ENCODE data around the gene ALMS1. TPM values are rescaled to one million over a fixed set of nuclear protein-coding genes. Genes with fewer than 3 reads are reported as not detected.

ALMS1 gene
- total and polyA plus RNA-seq, 2 of the 8 experiments (the other 6 are each of a cell fraction or from before 2014, with no cell fraction given): 21.8 to 45.6 TPM

DNA sequence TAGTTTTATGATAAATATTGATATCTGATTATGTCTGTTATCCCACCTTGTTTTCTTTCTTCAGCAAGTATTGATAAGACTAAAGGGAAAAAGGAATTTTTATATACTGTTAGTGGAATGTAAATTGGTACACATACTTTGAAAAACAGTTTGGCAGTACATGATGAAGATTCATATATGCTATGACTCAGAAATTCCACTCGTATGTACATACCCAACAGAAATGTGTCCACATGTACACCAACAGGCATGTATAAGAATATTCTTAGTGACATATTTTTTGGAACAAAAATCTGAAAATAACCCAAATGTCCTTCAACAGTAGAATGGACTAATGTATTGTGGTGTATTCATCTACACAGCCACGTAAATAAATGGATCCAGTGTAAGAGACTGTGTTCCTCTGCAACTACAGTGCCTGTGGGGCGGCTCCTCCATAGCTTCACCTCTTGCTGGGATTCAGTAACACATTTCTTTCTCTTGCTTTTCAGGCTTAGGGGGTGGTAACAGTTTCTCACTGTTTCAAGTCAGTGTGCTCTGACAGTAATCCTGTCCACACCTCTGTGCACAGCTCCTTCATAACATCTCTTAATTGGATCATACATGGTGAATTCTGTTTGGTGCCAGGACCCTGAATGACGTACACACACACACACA is 35.5 kb upstream of the ALMS1 start:
- POLR2A ChIA-PET (ENCODE audit: partially characterized antibody): no interaction called here
- no peak overlapping the region for H2BK120ac ChIP-seq (replicated peaks; ENCODE audit: low read depth, low read length)
- TF ChIP-seq SIN3A (conservative IDR thresholded peaks at IDR 0.05 in 1 of 2, IDR thresholded peaks at IDR 0.05 in 1 of 2; ENCODE audit: low read depth in 1 of 2, low read length in 2 of 2): no peak
- no peak for TF ChIP-seq POLR2AphosphoS5 (IDR thresholded peaks at IDR 0.05; ENCODE audit: low read depth, low read length)
- TF ChIP-seq, protein P1, sequence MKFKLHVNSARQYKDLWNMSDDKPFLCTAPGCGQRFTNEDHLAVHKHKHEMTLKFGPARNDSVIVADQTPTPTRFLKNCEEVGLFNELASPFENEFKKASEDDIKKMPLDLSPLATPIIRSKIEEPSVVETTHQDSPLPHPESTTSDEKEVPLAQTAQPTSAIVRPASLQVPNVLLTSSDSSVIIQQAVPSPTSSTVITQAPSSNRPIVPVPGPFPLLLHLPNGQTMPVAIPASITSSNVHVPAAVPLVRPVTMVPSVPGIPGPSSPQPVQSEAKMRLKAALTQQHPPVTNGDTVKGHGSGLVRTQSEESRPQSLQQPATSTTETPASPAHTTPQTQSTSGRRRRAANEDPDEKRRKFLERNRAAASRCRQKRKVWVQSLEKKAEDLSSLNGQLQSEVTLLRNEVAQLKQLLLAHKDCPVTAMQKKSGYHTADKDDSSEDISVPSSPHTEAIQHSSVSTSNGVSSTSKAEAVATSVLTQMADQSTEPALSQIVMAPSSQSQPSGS (IDR thresholded peaks at IDR 0.05; ENCODE audit: low read length): no peak
- no peak for TF ChIP-seq SUZ12 (IDR thresholded peaks at IDR 0.05; ENCODE audit: low read length)
- TF ChIP-seq RNF2 (IDR thresholded peaks at IDR 0.05; ENCODE audit: borderline replicate concordance, low read depth, low read length, missing control alignments, poor library complexity, severe bottlenecking): no peak
- TF ChIP-seq SP1 (IDR thresholded peaks at IDR 0.05; ENCODE audit: low read depth, low read length): no peak
- no peak for TF ChIP-seq BRCA1 (IDR thresholded peaks at IDR 0.05; ENCODE audit: low read depth, low read length)
- TF ChIP-seq EP300 (IDR thresholded peaks at IDR 0.05; ENCODE audit: borderline replicate concordance in 1 of 2, low read depth in 2 of 2, low read length in 2 of 2): no peak
- TF ChIP-seq EGR1 (IDR thresholded peaks at IDR 0.05; ENCODE audit: borderline replicate concordance, low read depth, low read length): no peak
- TF ChIP-seq RXRA (IDR thresholded peaks at IDR 0.05; ENCODE audit: insufficient read depth, low read depth, low read length): no peak
- TF ChIP-seq SRF (IDR thresholded peaks at IDR 0.05; ENCODE audit: low read depth, low read length): no peak

More for the DNA sequence above, 35.5 kb upstream of the ALMS1 start:
- FAIRE-seq: no peak
- no peaks in the 10 kb centered on the region for H3K9me3 ChIP-seq (ENCODE audit: insufficient read depth in 2 of 2, low read depth in 1 of 2, low read length in 1 of 2)
- no peaks in the 10 kb centered on the region for H3K79me2 ChIP-seq (ENCODE audit: control insufficient read depth in 1 of 2, insufficient read depth in 2 of 2, low read length in 2 of 2)
- WGBS, 2 experiments (ENCODE audit: extremely low coverage in 1 of 2, insufficient coverage in 1 of 2, insufficient read length in 1 of 2, insufficient replicate concordance in 2 of 2, low coverage in 1 of 2, low lambda C conversion rate in 2 of 2, missing lambda C conversion rate in 1 of 2): 83% methylated on average over 4 of the region's 4 CpGs; no CpG with 5 or more reads in 1 of the 2 experiments
- no peaks in the 10 kb centered on the region for H3K36me3 ChIP-seq (ENCODE audit: control insufficient read depth in 2 of 4, insufficient read depth in 4 of 4, low read length in 3 of 4)
- H2BK20ac ChIP-seq (ENCODE audit: low read length): no peak overlapping the region
- H2BK12ac ChIP-seq (ENCODE audit: low read depth, low read length): no peak overlapping the region
- H3K4me3 ChIP-seq (ENCODE audit: extremely low read depth in 1 of 4, insufficient read depth in 2 of 4, low read depth in 3 of 4, low read length in 4 of 4): no peak overlapping the region
- H3K27me3 ChIP-seq (replicated peaks in 1 of 4; ENCODE audit: control insufficient read depth in 3 of 4, extremely low read depth in 1 of 4, insufficient read depth in 3 of 4, low read length in 3 of 4): no peaks in the 10 kb centered on the region
- H3K4me1 ChIP-seq (replicated peaks in 1 of 4; ENCODE audit: control insufficient read depth in 3 of 4, insufficient read depth in 4 of 4, low read length in 3 of 4): no peaks in the 10 kb centered on the region
- no peak overlapping the region for H3K56ac ChIP-seq (replicated peaks; ENCODE audit: insufficient read length, low read depth, low read length)
- no peak overlapping the region for H3K9ac ChIP-seq (replicated peaks in 1 of 4; ENCODE audit: extremely low read depth in 1 of 4, low read depth in 3 of 4, low read length in 3 of 4)
- H3K14ac ChIP-seq (ENCODE audit: insufficient read length): no peak overlapping the region
- H2AK5ac ChIP-seq (ENCODE audit: low read depth, low read length): no peak overlapping the region
- no peak overlapping the region for H3K4me2 ChIP-seq (ENCODE audit: insufficient read depth in 1 of 2, low read depth in 2 of 2, low read length in 2 of 2)
- no peak for DNase-seq (ENCODE audit: low read depth in 1 of 2, low spot score in 2 of 2)
- H3K27ac ChIP-seq (ENCODE audit: low read depth, low read length): no peak overlapping the region
- no peak overlapping the region for H2BK5ac ChIP-seq (ENCODE audit: low read depth, low read length)
- no peak overlapping the region for H4K5ac ChIP-seq (ENCODE audit: insufficient read length, low read depth, low read length)
- H2AFZ ChIP-seq (ENCODE audit: low read length): no peak overlapping the region
- no peak overlapping the region for H4K91ac ChIP-seq (replicated peaks; ENCODE audit: insufficient read length, low read length)
- no peak overlapping the region for H3K4ac ChIP-seq (replicated peaks; ENCODE audit: insufficient read length, low read depth, low read length)
- H3K23me2 ChIP-seq (ENCODE audit: low read depth, low read length): no peaks in the 10 kb centered on the region
- no peaks in the 10 kb centered on the region for H4K20me1 ChIP-seq (replicated peaks in 1 of 2; ENCODE audit: control insufficient read depth in 1 of 2, insufficient read depth in 2 of 2, low read length in 2 of 2)
- no peaks in the 10 kb centered on the region for H3K79me1 ChIP-seq (ENCODE audit: low read depth, low read length)
- no peak overlapping the region for H4K8ac ChIP-seq (ENCODE audit: extremely low read depth, insufficient read depth, low read length)
- no peak overlapping the region for H3K23ac ChIP-seq (ENCODE audit: insufficient read length)
- H2BK15ac ChIP-seq (ENCODE audit: low read length): no peak overlapping the region
- CTCF ChIA-PET (ENCODE audit: partially characterized antibody): interaction anchor here (0.6 to 1.1 kb wide), 2 partner anchors 9 to 1099 kb away, joined by 4 read pairs; no protein-coding TSS in a partner anchor
- H3K18ac ChIP-seq (ENCODE audit: extremely low read depth, low read length): no peak overlapping the region
